GM18861 (cell line): Measurements from ENCODE around the gene C17orf50.

Source experiments
- ATAC-seq: cut with Tn5 transposase; IDR thresholded peaks from one replicate; pipeline ENCODE4 v1.9.1; 2021; ENCODE audit not compliant: unreplicated experiment

Gene C17orf50

GRCh38 chr17:35733366-35733765 is 27.3 kb upstream of the C17orf50 start:
- no peak for ATAC-seq

GRCh38 chr17:35734396-35734795 is 26.3 kb upstream of the C17orf50 start:
- ATAC-seq: no peak

DNA sequence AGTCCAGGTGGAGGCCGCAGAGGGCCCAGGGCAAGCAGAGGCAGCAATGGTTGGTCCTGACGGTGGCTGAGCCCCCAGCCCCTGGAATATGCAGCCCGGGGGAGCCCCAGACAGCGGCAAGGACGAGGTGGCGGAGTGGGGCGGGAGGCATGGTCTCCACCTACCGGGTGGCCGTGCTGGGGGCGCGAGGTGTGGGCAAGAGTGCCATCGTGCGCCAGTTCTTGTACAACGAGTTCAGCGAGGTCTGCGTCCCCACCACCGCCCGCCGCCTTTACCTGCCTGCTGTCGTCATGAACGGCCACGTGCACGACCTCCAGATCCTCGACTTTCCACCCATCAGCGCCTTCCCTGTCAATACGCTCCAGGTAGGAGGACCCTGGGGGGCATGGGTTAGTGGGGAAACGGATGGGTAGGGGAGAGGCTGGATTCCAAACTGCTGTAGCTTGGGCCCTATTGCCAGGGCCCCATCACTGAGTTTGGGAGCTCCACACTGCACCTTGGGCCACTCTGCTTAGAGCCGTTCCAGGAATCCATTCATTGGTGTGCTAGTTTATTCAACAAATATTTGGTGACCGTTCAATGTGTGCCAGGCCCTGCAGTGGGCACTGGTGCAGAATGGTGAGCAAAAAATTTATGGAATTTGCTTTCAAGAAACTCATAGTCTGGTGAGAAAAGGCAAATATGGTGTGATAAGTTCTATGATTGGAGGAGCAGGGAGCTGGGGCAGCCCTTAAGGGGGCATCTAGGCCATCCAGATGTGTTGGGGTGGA is 25.5 kb upstream of the C17orf50 start:
- ATAC-seq: no peak

DNA sequence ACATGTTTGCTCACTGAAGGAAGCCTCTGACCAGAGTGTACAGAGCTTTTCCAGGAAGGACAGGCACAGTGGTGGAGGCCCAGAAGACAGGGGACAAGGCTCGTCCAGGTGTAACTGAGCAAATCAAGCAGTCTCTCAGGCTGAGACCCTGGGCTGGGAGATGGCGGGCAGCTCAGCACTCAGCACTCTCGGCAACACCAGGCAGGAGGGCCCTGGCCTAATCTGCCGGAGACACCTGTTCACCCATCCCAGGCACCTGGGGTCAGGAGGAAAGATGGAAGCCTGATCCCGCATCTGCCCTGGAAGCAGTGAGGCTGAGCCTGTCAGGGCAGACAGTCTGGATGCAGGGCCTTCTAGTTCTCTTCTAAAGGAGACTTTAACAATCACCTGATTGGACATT is 24.5 kb upstream of the C17orf50 start:
- no peak for ATAC-seq

- ATAC-seq: no peak
Observed at GRCh38 chr17:35738519-35739133, 22.1 kb upstream of the C17orf50 start.

GRCh38 chr17:35740216-35740615 is 20.5 kb upstream of the C17orf50 start:
- ATAC-seq: no peak

DNA sequence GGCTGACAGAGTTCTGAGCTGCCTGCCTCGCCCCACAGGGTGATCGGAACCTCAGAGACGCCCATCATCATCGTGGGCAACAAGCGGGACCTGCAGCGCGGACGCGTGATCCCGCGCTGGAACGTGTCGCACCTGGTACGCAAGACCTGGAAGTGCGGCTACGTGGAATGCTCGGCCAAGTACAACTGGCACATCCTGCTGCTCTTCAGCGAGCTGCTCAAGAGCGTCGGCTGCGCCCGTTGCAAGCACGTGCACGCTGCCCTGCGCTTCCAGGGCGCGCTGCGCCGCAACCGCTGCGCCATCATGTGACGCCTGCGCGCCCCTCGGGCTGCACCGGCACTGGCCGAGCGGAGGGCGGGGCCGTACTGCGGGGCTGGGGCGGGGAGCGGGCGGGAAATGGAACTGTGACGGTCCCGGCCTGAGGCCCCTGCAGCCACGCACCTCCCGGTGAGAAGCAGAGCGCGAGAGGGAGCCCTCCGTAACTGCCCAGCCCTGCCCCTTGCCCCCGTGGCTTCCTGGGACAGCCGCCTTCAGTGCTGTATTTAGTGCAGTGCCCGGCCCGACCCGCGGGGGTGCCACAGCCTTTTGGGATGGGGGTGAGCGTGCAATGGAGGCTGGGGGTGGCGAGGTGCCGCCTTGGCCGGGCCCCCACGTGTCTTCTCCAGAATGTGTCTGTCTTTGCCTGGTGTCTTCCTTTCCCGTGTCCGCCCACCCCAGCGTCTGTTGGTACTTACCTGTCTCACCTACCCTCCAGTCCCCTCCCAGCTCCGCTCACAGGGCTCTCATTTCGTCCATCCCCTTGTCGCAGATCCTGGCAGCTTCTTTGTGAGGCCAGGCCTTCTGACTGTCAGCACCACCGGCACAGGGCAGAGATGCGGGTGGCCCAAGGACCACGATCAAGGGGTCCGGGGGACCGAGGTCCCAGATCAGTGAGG is 19.4 kb upstream of the C17orf50 start:
- ATAC-seq: no peak

DNA sequence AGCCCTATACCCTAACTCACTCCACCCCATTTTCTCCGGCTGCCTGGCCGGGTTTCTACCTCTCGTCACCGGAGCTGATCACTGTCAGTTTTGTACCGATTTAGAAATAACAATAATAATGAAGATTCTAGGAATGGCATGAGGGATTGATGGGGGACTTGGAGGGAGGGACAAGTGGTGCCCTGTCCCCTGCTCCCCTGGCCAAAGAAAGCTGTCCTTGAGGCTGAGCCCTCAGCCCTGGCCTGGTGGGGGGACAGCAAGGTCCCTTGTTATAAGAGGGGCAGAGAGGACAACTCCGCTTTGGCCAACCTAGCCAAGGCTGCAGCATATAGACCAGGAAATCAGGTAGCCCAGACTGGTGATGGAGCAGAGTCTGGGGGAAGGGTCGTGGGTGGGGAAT is 18.2 kb upstream of the C17orf50 start:
- no peak for ATAC-seq

- no peak for ATAC-seq
Observed at GRCh38 chr17:35742896-35743477, 17.7 kb upstream of the C17orf50 start.

- no peak for ATAC-seq
Observed at GRCh38 chr17:35743626-35744328, 16.9 kb upstream of the C17orf50 start.

DNA sequence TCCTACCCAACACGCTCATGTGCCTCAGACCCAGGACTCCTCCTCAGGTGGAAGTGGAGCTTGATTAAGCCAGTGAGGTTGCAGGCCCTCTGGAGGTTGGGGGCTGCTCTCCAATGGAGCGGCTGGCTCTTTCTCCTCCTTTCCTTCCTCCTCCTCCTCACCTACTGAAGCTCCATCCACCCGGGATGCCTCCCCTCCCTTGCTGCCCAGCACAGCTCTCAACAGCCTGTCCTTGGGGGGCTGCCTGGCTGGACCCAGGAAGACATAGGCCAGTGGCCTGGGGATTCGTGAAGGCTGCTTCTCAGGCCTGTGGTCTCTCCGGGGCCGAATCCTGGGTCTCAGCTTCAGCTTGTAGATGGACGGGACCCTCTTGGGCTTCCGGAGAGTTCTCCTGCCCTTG is 15.9 kb upstream of the C17orf50 start:
- ATAC-seq: no peak

- no peak for ATAC-seq
Observed at GRCh38 chr17:35745246-35745645, 15.4 kb upstream of the C17orf50 start.

GRCh38 chr17:35745749-35746320 is 14.9 kb upstream of the C17orf50 start:
- ATAC-seq: no peak

DNA sequence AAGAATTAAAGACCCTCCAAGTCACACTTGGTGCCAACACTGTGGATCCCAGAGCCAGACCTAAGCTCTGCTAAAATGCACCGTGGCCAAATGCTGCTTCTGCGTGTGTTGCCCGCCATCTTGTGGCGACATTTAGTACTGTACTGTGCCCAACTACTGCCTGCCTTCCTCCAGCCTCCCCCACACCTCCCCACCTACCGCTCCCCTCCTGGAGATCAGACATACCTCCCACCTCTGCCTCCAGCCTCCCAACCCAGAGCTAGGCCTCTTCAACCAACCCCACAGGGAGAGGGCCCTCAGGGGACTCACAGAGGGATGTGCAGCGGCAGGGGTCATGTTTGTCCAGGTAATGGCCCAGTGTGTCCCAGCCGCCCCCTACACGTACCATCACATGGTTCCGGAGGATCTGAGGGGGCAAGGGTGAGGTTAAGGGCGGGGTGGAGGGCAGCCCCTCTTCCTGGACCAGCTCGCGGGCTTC is 13.1 kb upstream of the C17orf50 start:
- no peak for ATAC-seq

DNA sequence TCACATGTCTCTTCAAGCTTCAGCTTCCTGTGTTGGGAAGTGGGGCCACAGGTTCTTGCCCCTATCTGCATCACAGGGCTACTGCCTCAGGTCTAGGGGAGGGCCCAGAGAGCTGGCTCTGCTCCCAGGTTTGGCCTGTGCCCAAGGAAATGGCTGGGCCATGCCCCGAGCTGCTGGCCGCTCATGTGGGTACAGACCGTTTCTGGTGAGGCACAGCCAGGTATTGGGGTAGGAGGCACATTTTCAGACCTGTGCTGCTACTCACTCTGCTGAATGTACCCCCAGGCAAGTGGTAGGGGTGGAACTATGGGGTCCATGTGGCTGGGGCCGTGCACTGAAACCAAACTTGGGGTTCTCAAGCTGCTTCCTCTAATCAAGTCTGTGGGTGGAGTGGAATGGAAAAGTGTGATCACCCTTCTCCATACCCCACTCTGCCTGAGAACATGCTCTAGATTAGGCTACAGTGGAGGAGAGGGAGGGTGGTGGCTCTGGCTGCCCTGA is 12.3 kb upstream of the C17orf50 start:
- ATAC-seq: no peak

DNA sequence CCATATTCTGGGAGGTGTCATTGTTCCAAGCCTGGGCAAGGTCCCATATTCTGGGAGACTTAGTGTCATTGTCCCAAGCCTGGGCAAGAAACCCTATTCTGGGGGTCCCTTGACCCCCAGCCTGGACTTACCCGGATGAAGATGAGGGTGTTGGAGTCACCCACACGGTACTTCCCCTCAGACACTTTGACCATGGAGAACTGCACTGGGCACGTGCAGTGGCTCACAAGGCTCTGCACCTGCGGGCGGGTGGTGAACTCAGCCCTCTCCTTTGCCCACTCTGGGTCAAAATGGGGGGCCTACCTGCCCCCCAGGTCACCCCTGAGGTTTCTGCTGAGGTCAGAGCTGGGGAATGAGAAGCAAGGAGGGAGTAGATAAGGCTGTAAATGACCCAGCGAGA is 11.7 kb upstream of the C17orf50 start:
- ATAC-seq: no peak

- ATAC-seq: no peak
Observed at GRCh38 chr17:35749560-35750412, 10.9 kb upstream of the C17orf50 start.

DNA sequence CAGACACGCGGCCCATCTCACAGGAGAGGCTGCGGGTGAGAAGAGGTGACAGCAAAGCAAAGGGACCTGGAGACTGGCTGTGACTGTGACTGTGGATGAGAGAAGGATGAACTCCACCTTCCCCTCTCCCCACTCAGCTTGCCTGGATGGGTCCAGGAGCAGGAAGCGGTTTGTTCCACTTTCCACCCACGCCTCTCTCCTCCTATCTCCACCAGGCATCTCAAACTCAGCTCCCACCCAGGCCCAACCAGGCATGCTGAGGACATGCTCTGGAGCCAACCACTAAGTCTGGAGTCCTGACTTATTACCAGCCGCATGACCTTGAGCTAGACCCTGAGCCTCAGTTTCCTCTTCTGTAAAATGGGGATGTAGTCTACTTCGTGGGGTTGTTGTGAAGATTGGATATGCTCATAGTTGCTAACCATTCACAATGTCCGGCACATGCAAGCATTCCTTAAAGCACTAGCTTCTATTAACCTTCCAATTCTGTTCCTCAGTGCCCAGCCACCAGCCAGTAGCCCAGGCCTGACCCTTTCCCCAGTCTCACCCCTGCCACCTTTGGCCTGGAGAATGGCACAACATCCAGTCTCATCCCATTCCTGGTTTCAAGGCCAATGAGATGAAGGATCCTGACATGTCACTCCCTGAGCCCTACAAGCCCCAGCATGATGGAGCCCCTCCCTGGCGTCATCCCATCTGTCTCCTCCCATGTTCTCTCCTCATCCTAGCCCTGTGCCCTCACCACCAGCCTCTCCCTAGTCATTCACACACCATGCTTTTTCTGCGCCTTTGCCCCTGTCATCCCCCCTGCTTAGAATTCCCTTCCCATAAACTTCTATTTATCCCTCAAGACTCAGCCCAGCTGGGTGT is 9.9 kb upstream of the C17orf50 start:
- no peak for ATAC-seq
